ENCODE results near the gene PRR30.

GRCh38 chr2:27179344-27180000 lies 40.3 kb upstream of the PRR30 start:
- TF ChIP-seq RCOR1 (IDR thresholded peaks at IDR 0.05; ENCODE audit: low read depth, low read length) (no peak), POLR2A (IDR thresholded peaks at IDR 0.05; ENCODE audit: low read length) (no peak), ESRRA (IDR thresholded peaks at IDR 0.05; ENCODE audit: borderline replicate concordance, low read length) (no peak), CEBPB (IDR thresholded peaks at IDR 0.05) (no peak), RARB (CRISPR knock-in tag; IDR thresholded peaks at IDR 0.05) (no peak), SMC3 (IDR thresholded peaks at IDR 0.05) (no peak), JUNB (IDR thresholded peaks at IDR 0.05) (no peak), FOSB (CRISPR knock-in tag; IDR thresholded peaks at IDR 0.05) (no peak), MAFK (IDR thresholded peaks at IDR 0.05; ENCODE audit: partially characterized antibody) (no peak), NR3C1 (IDR thresholded peaks at IDR 0.05) (no peak)
- TF ChIP-seq, protein P1, sequence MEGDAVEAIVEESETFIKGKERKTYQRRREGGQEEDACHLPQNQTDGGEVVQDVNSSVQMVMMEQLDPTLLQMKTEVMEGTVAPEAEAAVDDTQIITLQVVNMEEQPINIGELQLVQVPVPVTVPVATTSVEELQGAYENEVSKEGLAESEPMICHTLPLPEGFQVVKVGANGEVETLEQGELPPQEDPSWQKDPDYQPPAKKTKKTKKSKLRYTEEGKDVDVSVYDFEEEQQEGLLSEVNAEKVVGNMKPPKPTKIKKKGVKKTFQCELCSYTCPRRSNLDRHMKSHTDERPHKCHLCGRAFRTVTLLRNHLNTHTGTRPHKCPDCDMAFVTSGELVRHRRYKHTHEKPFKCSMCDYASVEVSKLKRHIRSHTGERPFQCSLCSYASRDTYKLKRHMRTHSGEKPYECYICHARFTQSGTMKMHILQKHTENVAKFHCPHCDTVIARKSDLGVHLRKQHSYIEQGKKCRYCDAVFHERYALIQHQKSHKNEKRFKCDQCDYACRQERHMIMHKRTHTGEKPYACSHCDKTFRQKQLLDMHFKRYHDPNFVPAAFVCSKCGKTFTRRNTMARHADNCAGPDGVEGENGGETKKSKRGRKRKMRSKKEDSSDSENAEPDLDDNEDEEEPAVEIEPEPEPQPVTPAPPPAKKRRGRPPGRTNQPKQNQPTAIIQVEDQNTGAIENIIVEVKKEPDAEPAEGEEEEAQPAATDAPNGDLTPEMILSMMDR (IDR thresholded peaks at IDR 0.05) = no peak
